Fibroblast of skin of left biceps (primary cell): Measurements from ENCODE around the gene ALPG.
"Not testable (repeated sequence)": the region's sequence is repeated elsewhere in the genome, so short reads cannot be mapped to it uniquely, and the experiment has no call there.

Source experiments
- DNase-seq, 2 experiments: peaks; one replicate each; pipeline ENCODE4 v3.0.0-alpha.2; 2013; ENCODE audit warnings: low read depth in 2 of 2

The ALPG gene

GRCh38 chr2:232396683-232397082 lies 10.0 kb upstream of the ALPG start:
- no peak for DNase-seq

GRCh38 chr2:232398293-232399034 lies 8.2 kb upstream of the ALPG start:
- no peak for DNase-seq

GRCh38 chr2:232400256-232401015 lies 6.2 kb upstream of the ALPG start:
- no peak for DNase-seq

- DNase-seq, result no peak
These were observed 4.1 kb upstream of the ALPG start for GRCh38 chr2:232402518-232402917.

GRCh38 chr2:232405943-232406510 lies 617 bp upstream of the ALPG start:
- no peak for DNase-seq

GRCh38 chr2:232407428-232408150 lies 945 bp downstream of the ALPG start:
- DNase-seq, result not testable (repeated sequence)

GRCh38 chr2:232408269-232408668 lies 1.6 kb downstream of the ALPG start:
- not testable (repeated sequence) for DNase-seq

GRCh38 chr2:232409617-232410016 lies 3.0 kb downstream of the ALPG start:
- not testable (repeated sequence) for DNase-seq

GRCh38 chr2:232410238-232410900 lies 3.7 kb downstream of the ALPG start:
- no peak for DNase-seq

GRCh38 chr2:232411901-232412629 lies 5.4 kb downstream of the ALPG start:
- DNase-seq, result no peak

- DNase-seq, result no peak
These were observed 6.3 kb downstream of the ALPG start for GRCh38 chr2:232412986-232413385.

- no peak for DNase-seq
These were observed 8.6 kb downstream of the ALPG start for GRCh38 chr2:232415138-232415690.

- DNase-seq, result no peak
These were observed 9.3 kb downstream of the ALPG start for GRCh38 chr2:232415736-232416520.

GRCh38 chr2:232416521-232417470 lies 10.2 kb downstream of the ALPG start:
- no peak for DNase-seq

GRCh38 chr2:232417489-232417888 lies 10.8 kb downstream of the ALPG start:
- no peak for DNase-seq

- no peak for DNase-seq
These were observed 11.4 kb downstream of the ALPG start for GRCh38 chr2:232418056-232418455.

- no peak for DNase-seq
These were observed 12.0 kb downstream of the ALPG start for GRCh38 chr2:232418466-232419244.
